Hematopoietic multipotent progenitor cell (in vitro differentiated cells): ENCODE measurements around the gene RYK. TPM values are rescaled to one million over a fixed set of nuclear protein-coding genes. Genes with fewer than 3 reads are reported as not detected.

Source experiments
- DNase-seq, 3 donors: peaks; one replicate each; pipeline ENCODE4 v3.0.0-alpha.2; 2011 to 2015; ENCODE audit warnings: low read depth in 2 of 3, low spot score in 2 of 3
- total RNA-seq: library from RNA; depleted of rRNA; stranded (reverse); fragments of >200 nt; gene quantifications from one replicate; pipeline ENCODE4 v1.2.3, GENCODE V29; 2012

Gene RYK
- total RNA-seq, 1 donor = 27.2 TPM

- no peak for DNase-seq
Observed at GRCh38 chr3:134258761-134259347, 8.2 kb upstream of the RYK start.

DNA sequence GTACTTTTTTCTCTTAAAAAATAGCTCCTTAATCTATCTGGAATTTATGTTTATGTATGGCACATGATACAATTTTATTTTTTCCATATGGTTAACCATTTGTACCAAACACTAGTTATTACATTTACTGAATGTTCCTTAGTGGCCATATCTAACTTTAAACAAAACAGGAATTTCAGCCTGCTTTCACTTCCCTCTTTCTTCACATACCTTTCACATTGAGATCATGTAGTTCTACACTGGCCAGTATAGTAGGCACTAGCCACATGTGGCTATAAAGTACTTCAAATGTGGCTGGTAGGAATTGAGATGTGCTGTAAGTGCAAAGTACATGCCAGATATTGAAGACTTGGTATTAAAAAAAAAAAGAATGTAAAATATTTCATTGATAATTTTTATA is 4.7 kb upstream of the RYK start:
- DNase-seq = no peak

- DNase-seq = no peak
Observed at GRCh38 chr3:134253475-134254226, 3.0 kb upstream of the RYK start.

DNA sequence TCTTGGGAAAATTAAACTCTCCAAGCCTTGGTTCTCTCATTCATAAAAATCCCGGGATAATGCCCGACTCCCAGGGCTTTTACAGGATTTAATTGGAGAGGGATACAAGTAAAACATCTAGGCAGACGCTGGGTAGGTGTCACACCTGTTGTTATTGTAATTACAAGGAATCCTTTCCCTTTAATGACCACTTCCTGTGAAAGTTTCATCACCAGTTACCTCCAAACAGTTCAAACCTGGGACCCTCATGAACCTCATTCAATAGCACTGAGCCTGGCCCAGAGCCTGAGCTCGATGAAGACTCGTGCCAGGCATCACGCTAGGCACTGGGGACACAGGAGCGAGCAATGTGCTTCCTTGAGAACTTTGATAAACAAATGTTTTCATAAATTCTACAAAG is 2.1 kb upstream of the RYK start:
- no peak for DNase-seq

DNA sequence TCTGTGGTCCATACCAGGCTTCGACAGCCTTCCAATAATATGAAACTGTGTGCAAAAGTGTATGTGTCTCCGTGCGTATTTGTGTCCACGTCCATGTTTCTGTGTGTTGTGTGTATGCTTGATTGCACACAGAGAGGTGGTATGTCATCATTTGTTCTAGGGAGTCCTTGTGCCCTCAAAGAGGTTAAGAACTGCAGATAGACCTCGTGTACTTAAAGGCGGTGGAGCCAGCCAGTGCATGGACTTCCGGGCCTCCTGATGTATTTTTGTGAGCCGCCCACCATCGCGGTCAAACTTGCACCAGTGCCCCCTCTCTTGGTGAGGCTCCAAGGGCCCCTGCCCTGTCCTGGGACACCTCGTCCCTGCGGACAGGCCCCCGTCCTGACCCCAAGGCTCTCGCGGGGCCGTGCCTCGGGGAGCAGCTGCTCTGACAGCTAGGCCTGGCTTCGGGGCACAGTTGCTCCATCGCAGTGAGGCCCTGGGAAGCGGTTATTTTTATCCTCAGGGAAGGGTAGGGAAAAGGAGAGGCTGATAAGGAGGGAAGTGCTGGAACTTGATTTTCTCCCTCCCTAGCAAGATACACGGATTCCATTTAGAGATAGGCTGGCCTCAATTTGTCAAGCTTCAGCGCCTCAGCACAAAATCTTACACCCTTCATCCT is 1.2 kb upstream of the RYK start:
- DNase-seq = no peak

DNA sequence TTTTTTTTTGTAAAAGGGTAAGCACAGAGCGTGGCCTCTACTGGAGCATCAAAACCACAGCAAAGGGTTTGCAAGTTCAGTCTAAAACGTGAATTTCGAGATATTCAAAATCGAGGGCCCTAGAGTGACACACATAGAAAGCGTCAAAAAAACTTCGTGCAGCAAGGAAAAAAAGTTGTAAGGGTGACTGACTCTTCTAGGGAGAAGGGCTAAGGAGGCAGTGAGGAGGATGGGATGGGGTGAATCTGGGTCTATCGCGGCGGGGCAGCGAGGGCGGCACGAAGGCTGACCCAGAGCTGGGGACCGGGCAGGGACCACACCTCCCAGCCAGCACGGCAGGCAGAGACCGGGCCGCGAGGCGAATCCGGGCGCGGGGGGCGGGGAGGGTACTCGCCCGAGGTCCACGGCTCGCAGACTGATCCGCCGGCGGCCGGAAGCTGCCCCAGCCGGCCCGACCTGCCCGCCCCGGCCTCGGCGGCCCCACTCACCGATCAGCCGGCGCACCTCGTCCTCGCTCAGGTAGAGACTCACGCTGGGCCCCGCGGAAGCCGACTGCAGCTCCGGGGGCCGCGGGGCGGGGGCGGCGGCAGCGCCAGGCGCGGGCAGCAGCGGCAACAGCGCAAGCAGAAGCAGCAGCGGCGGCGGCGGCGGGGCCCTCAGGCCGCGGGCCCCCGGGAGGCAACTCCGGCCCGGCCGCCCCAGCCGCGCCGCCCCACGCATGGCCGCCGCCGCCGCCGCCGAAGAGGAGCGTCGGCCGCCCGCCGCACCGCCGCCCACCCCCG is 533 bp downstream of the RYK start:
- peak; percentile 13 to 51 (median 39) for DNase-seq

GRCh38 chr3:134249296-134249841 is 1.3 kb downstream of the RYK start:
- DNase-seq = peak in 2 of 3 donors; percentile 1 to 14

GRCh38 chr3:134244921-134245320 is 5.7 kb downstream of the RYK start:
- DNase-seq = no peak

DNA sequence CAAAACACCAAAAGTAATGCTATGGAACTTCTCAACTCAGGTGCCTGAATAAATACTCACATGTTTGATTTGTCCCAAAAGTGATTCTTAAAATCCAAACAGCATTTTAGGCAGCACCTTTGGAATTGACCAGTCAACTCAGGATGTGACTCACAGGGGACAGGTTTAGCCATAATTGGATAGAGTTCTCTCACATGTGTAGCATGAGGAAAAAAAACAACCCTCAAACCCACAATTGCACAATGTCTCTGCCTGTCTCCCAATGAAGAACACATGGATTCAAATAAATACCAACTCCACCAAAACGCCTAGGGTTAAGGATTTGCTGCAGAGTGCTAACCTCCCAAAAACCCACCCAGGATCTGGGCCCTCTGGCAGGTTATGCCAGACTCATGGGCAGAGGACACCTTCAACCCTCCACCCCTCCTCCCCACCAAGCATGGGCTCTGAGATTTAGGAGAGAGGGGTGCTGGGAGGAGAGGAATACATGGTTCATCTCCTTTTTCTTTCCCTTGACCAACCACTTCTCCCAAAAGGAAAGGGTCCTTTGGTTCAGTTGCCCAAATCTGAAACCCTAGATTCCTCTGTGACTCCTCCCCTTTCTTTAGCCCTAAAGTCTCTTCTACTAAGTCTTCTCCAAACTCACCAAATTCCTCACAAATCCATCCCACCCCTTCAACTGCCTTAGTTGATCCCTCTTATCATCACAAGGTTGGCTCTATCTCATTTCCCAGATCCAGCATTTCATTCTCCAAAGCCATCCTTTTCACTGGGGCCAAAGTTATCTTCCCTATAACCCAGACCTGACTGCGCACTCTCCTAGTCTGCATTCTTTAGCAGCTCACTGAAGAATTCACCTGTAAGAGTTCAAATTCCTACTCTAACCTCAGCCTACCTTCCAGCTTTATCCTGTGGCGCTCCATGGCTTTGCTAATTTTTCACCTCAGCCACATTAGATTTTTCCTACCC is 7.7 kb downstream of the RYK start:
- no peak for DNase-seq

GRCh38 chr3:134239538-134239937 is 11.1 kb downstream of the RYK start:
- peak in 1 of 3 donors; percentile 10 for DNase-seq

GRCh38 chr3:134237454-134238145 is 13.1 kb downstream of the RYK start:
- DNase-seq = no peak

DNA sequence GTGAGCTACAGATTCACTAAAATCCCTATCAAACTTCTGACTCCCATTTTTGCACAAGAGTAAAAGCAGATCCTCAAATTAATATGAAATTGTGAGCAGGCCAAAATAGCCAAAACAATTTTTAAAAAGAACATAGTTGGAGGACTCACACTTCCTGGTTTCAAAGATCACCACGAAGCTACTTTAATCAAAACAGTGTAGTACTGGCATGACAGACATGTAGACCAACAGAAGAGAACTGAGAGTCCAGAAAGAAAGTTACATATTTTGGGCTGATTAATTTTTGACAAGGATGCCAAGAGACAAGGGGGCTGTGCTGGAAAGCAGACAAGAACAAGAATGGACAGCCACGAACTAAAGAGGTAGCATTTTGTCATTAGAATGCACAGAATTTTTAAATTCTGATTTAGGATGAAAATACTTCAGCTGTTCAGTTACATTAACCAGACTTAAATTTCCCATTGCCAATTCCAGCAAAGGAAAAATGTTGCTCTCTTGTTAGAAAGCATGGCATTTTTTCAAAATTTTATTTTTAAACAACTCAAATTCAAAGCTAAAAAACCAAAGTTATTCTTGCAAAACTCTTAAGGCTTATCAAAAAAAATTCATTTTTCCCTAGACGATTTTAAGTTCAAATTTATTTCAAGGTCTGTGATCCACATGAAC is 14.0 kb downstream of the RYK start:
- DNase-seq = no peak

DNA sequence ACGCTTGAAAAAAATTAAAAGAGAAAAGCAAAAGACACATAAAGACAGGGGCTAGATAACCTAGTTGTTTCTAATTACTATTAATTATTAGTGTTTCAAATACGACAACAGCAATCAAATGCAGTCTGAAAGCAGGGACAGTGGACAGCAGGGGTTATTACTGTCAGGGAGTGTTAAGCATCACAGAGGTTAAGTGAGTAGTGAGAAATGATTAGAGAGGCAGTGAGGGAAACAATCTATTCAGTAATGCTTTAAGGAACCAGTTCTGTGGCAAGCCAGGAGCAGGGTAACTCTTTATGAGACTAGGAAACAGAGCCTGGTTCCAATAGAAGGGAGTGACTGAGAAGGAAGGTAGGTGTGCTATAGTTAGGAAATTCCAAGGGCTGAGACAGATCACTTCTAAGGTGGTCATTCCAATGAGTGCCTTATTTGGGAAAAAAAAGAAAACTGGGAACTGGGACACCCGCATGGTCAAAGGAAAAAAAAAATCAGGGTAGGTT is 15.0 kb downstream of the RYK start:
- DNase-seq = no peak

DNA sequence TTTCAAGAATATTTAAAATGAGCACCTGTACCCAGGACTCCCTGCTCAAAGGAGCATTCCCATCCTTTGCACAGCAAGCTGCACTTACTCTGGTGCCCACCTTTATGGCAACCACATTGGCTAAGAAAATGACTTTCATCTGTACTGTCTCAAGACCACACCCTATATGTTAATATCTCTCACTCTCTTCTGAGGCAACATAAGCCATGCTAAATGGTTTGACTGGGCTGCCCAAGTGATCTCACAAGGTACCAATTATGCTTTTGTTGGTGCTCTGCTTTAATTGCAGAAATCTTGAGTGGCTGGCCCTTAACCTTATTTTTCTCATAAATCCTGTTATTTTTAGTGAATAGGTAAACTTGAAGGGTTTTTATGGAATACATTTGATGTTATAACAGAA is 17.7 kb downstream of the RYK start:
- DNase-seq = no peak

DNA sequence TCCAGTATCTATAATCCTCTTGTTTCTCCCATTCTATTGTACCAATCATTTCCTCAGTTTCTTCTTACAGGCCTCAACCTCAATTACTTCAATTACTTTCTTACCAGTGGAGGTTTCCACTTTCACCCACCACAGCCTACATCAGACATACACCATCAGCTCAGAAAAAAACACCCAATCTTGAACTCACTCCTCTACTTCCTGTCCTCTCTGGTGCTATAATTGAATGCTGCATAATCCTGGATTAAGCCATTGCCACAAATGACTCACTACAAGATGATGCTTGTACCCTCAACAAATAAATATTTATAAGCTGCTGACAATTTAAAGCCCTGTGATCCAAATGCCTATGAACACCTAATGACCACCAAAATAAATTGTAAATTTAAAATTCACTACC is 18.5 kb downstream of the RYK start:
- DNase-seq = no peak

- DNase-seq = no peak
Observed at GRCh38 chr3:134231131-134231530, 19.5 kb downstream of the RYK start.

- no peak for DNase-seq
Observed at GRCh38 chr3:134229038-134229437, 21.6 kb downstream of the RYK start.

GRCh38 chr3:134228479-134228878 is 22.2 kb downstream of the RYK start:
- no peak for DNase-seq
